Liver (tissue), 9 donors: ENCODE data around the gene SLC25A26. TPM values are rescaled to one million over a fixed set of nuclear protein-coding genes. Genes with fewer than 3 reads are reported as not detected.
A peak's percentile ranks its signal among the peaks of the same experiment; 100 is the strongest.

ENCODE experiments used
- DNase-seq: peaks from one replicate; pipeline ENCODE4 v3.0.0-alpha.2; 2017; ENCODE audit warnings: low spot score
- H3K27ac ChIP-seq, 2 donors: one replicate each; pipeline ENCODE4 v1.7.0; 2013; ENCODE audit warnings: inconsistent platforms in 2 of 2, low read length in 2 of 2, control low read depth in 1 of 2, low read depth in 1 of 2, mild to moderate bottlenecking in 1 of 2
- H3K27me3 ChIP-seq, 4 donors: one replicate each; pipeline versions ENCODE4 v1.6.1 to v1.7.0; 2013; ENCODE audit warnings: low read length in 3 of 4, inconsistent platforms in 1 of 4, mild to moderate bottlenecking in 1 of 4, moderate library complexity in 1 of 4; ENCODE audit not compliant: control insufficient read depth in 4 of 4, insufficient read depth in 4 of 4
- H3K36me3 ChIP-seq, 4 donors: one replicate each; pipeline versions ENCODE4 v1.6.1 to v1.7.0; 2013; ENCODE audit warnings: low read length in 3 of 4, mild to moderate bottlenecking in 3 of 4, low read depth in 1 of 4, moderate library complexity in 1 of 4; ENCODE audit not compliant: control insufficient read depth in 4 of 4, insufficient read depth in 3 of 4
- H3K4me1 ChIP-seq, 4 donors: one replicate each; pipeline versions ENCODE4 v1.6.1 to v1.7.0; 2013; ENCODE audit warnings: low read length in 3 of 4, mild to moderate bottlenecking in 3 of 4, moderate library complexity in 1 of 4; ENCODE audit not compliant: control insufficient read depth in 4 of 4, insufficient read depth in 4 of 4
- H3K4me3 ChIP-seq, 3 donors: one replicate each; pipeline versions ENCODE4 v1.6.1 to v1.7.0; 2013; ENCODE audit warnings: low read length in 3 of 3, control low read depth in 1 of 3, low read depth in 1 of 3, mild to moderate bottlenecking in 1 of 3
- H3K9ac ChIP-seq, 2 donors: one replicate each; pipeline ENCODE4 v1.7.0; 2013; ENCODE audit warnings: low read length in 2 of 2, mild to moderate bottlenecking in 2 of 2, moderate library complexity in 2 of 2, control low read depth in 1 of 2, low read depth in 1 of 2
- H3K9me3 ChIP-seq, 4 donors: one replicate each; pipeline versions ENCODE4 v1.6.1 to v1.7.0; 2013; ENCODE audit warnings: low read length in 3 of 4; ENCODE audit not compliant: control insufficient read depth in 4 of 4
- CTCF ChIP-seq: fragments of 150-350 bp; IDR thresholded peaks from 2 replicates; pipeline ENCODE4 v1.5.1; 2017; ENCODE audit warnings: improper control_type of control experiment, low read depth, low read length; ENCODE audit not compliant: missing input control
- EGR1 ChIP-seq, 2 donors: IDR thresholded peaks; 2 replicates each; pipeline ENCODE4 v1.6.1; 2016 to 2018; ENCODE audit warnings: antibody characterized with exemption in 2 of 2, low read depth in 2 of 2
- FOXA1 ChIP-seq: IDR thresholded peaks from 2 replicates; pipeline ENCODE4 v1.6.1; 2016; ENCODE audit warnings: antibody characterized with exemption
- FOXA2 ChIP-seq: IDR thresholded peaks from 2 replicates; pipeline ENCODE4 v1.6.1; 2016; ENCODE audit warnings: antibody characterized with exemption
- GABPA ChIP-seq, 2 donors: IDR thresholded peaks in 1 of 2; conservative IDR thresholded peaks in 1 of 2; 2 replicates each; pipeline ENCODE4 v1.6.1; 2016; ENCODE audit warnings: antibody characterized with exemption in 2 of 2, mild to moderate bottlenecking in 1 of 2, moderate library complexity in 1 of 2
- HNF4A ChIP-seq, 2 donors: conservative IDR thresholded peaks; 2 replicates each; pipeline ENCODE4 v1.6.1; 2016; ENCODE audit warnings: antibody characterized with exemption in 2 of 2, mild to moderate bottlenecking in 2 of 2
- HNF4G ChIP-seq: IDR thresholded peaks from 2 replicates; pipeline ENCODE4 v1.6.1; 2016; ENCODE audit warnings: antibody characterized with exemption
- JUND ChIP-seq, 2 donors: IDR thresholded peaks; 2 replicates each; pipeline ENCODE4 v1.6.1; 2016; ENCODE audit warnings: antibody characterized with exemption in 2 of 2
- NR2F2 ChIP-seq: IDR thresholded peaks from 2 replicates; pipeline ENCODE4 v1.6.1; 2016; ENCODE audit warnings: antibody characterized with exemption
- RAD21 ChIP-seq, 2 donors: IDR thresholded peaks; 2 replicates each; pipeline ENCODE4 v1.6.1; 2016; ENCODE audit warnings: antibody characterized with exemption in 2 of 2, mild to moderate bottlenecking in 2 of 2
- RXRA ChIP-seq, 2 donors: IDR thresholded peaks; 2 replicates each; pipeline ENCODE4 v1.6.1; 2017 to 2018; ENCODE audit warnings: antibody characterized with exemption in 2 of 2, mild to moderate bottlenecking in 1 of 2
- SP1 ChIP-seq: IDR thresholded peaks from 2 replicates; pipeline ENCODE4 v1.6.1; 2018; ENCODE audit warnings: antibody characterized with exemption, mild to moderate bottlenecking
- TAF1 ChIP-seq: conservative IDR thresholded peaks from 2 replicates; pipeline ENCODE4 v1.6.1; 2016; ENCODE audit warnings: antibody characterized with exemption, mild to moderate bottlenecking
- YY1 ChIP-seq: IDR thresholded peaks from 2 replicates; pipeline ENCODE4 v1.6.1; 2016; ENCODE audit warnings: antibody characterized with exemption, mild to moderate bottlenecking
- WGBS: extraction: QIAGEN DNeasy Blood & Tissue Kit; methylation state at CpG from one replicate; pipeline ENCODE4 v1.1.7; 2013; 5-methylcytosine and 5-hydroxymethylcytosine counted together
- polyA plus RNA-seq, 2 donors: library from polyadenylated mRNA; stranded (reverse) in 1 of 2; unstranded in 1 of 2; fragments of 200-250 nt in 1 of 2; fragments of >200 nt in 1 of 2; fragmentation: Nextera tagmentation in 1 of 2; extraction: Ambion mirVana in 1 of 2; gene quantifications; one replicate each; pipeline versions ENCODE4 v1.2.1 to v1.2.3, GENCODE V29; 2013 to 2015
- total RNA-seq, 2 donors: library from RNA; depleted of rRNA; stranded (reverse); fragments of >200 nt; gene quantifications; one replicate each; pipeline ENCODE4 v1.2.3, GENCODE V29; 2014
- TF ChIP-seq, protein P1 (sequence below): IDR thresholded peaks from 2 replicates; pipeline ENCODE4 v1.6.1; 2016; ENCODE audit warnings: antibody characterized with exemption
- TF ChIP-seq, protein P2 (sequence below): IDR thresholded peaks from 2 replicates; pipeline ENCODE4 v1.6.1; 2016; ENCODE audit warnings: antibody characterized with exemption
- TF ChIP-seq, protein P3 (sequence below): IDR thresholded peaks from 2 replicates; pipeline ENCODE4 v1.6.1; 2016; ENCODE audit warnings: antibody characterized with exemption, mild to moderate bottlenecking
- TF ChIP-seq, protein P4 (sequence below): IDR thresholded peaks from 2 replicates; pipeline ENCODE4 v1.6.1; 2016; ENCODE audit warnings: antibody characterized with exemption
- donor health status: healthy.
- donor health status: healthy.
- donor health status: healthy.
- donor health status: healthy.
- donor health status: healthy.

The SLC25A26 gene
- total and polyA plus RNA-seq, 4 donors: 9.9 to 21.6 (median 12.8) TPM

DNA sequence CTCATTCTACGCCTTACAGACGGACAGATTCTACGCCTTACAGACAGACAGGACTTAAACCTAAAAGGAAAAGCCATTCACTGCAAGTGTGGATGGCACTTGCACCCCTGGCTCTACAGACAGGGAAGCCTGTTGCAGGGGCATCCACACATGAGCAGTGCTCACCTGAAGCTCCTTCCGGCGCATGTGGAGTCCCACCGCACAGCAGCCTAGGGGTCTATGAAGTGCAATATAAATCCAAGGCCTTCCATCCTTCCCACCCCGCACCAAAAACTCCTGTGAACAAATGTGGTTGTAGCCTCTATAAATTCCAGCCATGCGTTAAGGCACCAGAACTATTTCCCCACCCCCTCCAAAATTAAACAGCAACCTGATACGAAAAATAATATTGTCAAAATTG lies 158.8 kb downstream of the SLC25A26 start:
- H3K36me3 ChIP-seq: peaks cover 8 to 66% (median 55%) of the 10 kb centered on the region in 4 donors

More for the DNA sequence above, 158.8 kb downstream of the SLC25A26 start:
- Histone ChIP-seq H3K27ac (no peak overlapping the region), H3K4me3 (no peak overlapping the region), H3K4me1 (peaks cover 4 to 11% (median 8%) of the 10 kb centered on the region in 4 donors), H3K9ac (no peak overlapping the region), H3K27me3 (no peaks in the 10 kb centered on the region), H3K9me3 (no peaks in the 10 kb centered on the region)
- 97% methylated on average over 9 of the region's 9 CpGs for WGBS
- DNase-seq: peak; percentile 20
- TF ChIP-seq RXRA (IDR thresholded peaks at IDR 0.05): no peak
- TF ChIP-seq FOXA2: no peak
- TF ChIP-seq, protein P1, sequence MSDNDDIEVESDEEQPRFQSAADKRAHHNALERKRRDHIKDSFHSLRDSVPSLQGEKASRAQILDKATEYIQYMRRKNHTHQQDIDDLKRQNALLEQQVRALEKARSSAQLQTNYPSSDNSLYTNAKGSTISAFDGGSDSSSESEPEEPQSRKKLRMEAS: no peak
- TF ChIP-seq YY1: no peak
- no peak for TF ChIP-seq HNF4G
- TF ChIP-seq, protein P2, sequence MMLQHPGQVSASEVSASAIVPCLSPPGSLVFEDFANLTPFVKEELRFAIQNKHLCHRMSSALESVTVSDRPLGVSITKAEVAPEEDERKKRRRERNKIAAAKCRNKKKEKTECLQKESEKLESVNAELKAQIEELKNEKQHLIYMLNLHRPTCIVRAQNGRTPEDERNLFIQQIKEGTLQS: no peak
- TF ChIP-seq EGR1 (IDR thresholded peaks at IDR 0.05; ENCODE audit: low read depth in 2 of 2): no peak
- no peak for TF ChIP-seq NR2F2
- no peak for TF ChIP-seq HNF4A (conservative IDR thresholded peaks at IDR 0.05)
- TF ChIP-seq TAF1: no peak
- TF ChIP-seq, protein P3, sequence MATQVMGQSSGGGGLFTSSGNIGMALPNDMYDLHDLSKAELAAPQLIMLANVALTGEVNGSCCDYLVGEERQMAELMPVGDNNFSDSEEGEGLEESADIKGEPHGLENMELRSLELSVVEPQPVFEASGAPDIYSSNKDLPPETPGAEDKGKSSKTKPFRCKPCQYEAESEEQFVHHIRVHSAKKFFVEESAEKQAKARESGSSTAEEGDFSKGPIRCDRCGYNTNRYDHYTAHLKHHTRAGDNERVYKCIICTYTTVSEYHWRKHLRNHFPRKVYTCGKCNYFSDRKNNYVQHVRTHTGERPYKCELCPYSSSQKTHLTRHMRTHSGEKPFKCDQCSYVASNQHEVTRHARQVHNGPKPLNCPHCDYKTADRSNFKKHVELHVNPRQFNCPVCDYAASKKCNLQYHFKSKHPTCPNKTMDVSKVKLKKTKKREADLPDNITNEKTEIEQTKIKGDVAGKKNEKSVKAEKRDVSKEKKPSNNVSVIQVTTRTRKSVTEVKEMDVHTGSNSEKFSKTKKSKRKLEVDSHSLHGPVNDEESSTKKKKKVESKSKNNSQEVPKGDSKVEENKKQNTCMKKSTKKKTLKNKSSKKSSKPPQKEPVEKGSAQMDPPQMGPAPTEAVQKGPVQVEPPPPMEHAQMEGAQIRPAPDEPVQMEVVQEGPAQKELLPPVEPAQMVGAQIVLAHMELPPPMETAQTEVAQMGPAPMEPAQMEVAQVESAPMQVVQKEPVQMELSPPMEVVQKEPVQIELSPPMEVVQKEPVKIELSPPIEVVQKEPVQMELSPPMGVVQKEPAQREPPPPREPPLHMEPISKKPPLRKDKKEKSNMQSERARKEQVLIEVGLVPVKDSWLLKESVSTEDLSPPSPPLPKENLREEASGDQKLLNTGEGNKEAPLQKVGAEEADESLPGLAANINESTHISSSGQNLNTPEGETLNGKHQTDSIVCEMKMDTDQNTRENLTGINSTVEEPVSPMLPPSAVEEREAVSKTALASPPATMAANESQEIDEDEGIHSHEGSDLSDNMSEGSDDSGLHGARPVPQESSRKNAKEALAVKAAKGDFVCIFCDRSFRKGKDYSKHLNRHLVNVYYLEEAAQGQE: no peak
- TF ChIP-seq, protein P4, sequence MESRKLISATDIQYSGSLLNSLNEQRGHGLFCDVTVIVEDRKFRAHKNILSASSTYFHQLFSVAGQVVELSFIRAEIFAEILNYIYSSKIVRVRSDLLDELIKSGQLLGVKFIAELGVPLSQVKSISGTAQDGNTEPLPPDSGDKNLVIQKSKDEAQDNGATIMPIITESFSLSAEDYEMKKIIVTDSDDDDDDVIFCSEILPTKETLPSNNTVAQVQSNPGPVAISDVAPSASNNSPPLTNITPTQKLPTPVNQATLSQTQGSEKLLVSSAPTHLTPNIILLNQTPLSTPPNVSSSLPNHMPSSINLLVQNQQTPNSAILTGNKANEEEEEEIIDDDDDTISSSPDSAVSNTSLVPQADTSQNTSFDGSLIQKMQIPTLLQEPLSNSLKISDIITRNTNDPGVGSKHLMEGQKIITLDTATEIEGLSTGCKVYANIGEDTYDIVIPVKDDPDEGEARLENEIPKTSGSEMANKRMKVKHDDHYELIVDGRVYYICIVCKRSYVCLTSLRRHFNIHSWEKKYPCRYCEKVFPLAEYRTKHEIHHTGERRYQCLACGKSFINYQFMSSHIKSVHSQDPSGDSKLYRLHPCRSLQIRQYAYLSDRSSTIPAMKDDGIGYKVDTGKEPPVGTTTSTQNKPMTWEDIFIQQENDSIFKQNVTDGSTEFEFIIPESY: no peak
- TF ChIP-seq FOXA1: no peak
- no peak for TF ChIP-seq SP1
- no peak for TF ChIP-seq JUND (IDR thresholded peaks at IDR 0.05)
- TF ChIP-seq RAD21 (IDR thresholded peaks at IDR 0.05): no peak
- no peak for TF ChIP-seq CTCF
- no peak for TF ChIP-seq GABPA (IDR thresholded peaks at IDR 0.05 in 1 of 2, conservative IDR thresholded peaks at IDR 0.05 in 1 of 2)
